Epithelial cell of proximal tubule (primary cell): ENCODE data around the gene EML1. TPM values are rescaled to one million over a fixed set of nuclear protein-coding genes. Genes with fewer than 3 reads are reported as not detected.

Experiments
- DNase-seq: peaks from one replicate; pipeline ENCODE4 v3.0.0-alpha.2; 2011; ENCODE audit warnings: low read depth
- H3K4me3 ChIP-seq: 2 replicates; pipeline ENCODE4 v1.5.1; 2011; ENCODE audit warnings: low read depth, mild to moderate bottlenecking, low read length
- total RNA-seq: library from RNA; depleted of rRNA; stranded (reverse); fragments of >200 nt; gene quantifications from 2 replicates; pipeline ENCODE4 v1.2.3, GENCODE V29; 2015
- TF ChIP-seq, protein P1 (sequence below): conservative IDR thresholded peaks from 2 replicates; pipeline ENCODE4 v1.5.1; 2012; ENCODE audit warnings: low read depth, mild to moderate bottlenecking, low read length

The EML1 gene
- total RNA-seq, 1 donor from 2014 or later: 25.1 TPM

GRCh38 chr14:99931308-99931707, 138.1 kb downstream of the EML1 start:
- no peak for DNase-seq
- TF ChIP-seq, protein P1, sequence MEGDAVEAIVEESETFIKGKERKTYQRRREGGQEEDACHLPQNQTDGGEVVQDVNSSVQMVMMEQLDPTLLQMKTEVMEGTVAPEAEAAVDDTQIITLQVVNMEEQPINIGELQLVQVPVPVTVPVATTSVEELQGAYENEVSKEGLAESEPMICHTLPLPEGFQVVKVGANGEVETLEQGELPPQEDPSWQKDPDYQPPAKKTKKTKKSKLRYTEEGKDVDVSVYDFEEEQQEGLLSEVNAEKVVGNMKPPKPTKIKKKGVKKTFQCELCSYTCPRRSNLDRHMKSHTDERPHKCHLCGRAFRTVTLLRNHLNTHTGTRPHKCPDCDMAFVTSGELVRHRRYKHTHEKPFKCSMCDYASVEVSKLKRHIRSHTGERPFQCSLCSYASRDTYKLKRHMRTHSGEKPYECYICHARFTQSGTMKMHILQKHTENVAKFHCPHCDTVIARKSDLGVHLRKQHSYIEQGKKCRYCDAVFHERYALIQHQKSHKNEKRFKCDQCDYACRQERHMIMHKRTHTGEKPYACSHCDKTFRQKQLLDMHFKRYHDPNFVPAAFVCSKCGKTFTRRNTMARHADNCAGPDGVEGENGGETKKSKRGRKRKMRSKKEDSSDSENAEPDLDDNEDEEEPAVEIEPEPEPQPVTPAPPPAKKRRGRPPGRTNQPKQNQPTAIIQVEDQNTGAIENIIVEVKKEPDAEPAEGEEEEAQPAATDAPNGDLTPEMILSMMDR: no peak
- no peak overlapping the region for H3K4me3 ChIP-seq

- H3K4me3 ChIP-seq: no peak overlapping the region
- TF ChIP-seq, protein P1: no peak
- no peak for DNase-seq
Measured at GRCh38 chr14:99936056-99936455, 142.8 kb downstream of the EML1 start.

DNA sequence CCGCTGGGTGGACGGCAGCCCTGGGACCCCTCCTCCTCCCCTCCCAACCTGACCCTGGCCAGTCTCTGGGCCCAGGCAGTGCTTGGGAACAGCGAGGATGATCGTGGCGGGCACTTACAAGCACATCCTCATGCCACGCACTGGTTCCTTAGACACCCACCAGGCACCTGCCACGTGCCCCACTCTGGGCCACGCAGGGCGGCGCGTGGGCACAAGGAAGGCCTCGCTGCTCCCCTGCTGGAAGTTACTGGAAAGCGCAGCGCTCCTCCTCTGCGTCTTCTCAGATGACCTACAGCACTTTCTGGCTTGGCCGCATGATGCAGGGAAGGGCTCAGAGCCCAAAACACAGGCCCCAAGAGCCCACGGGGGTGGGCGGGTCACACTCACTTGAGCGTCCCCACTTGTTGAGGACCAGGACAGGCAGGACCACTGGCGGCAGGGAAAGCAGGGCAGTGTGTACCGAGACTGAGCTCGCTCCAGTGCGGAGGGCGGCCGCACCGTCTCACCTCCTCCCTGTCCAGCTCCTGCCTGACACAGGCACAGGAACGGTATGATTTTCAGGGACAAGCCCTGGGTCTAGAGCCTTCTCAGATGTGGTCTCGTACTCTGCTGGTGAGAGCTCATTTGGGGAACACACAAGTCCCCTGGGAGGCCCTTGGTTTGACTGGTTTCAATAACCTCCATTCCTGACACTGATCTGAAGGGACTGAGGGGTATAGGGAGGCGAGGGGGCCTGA, 143.7 kb downstream of the EML1 start:
- TF ChIP-seq, protein P1: no peak
- no peak overlapping the region for H3K4me3 ChIP-seq
- DNase-seq: no peak

- DNase-seq: no peak
- no peak overlapping the region for H3K4me3 ChIP-seq
- TF ChIP-seq, protein P1: no peak
Measured at GRCh38 chr14:99937475-99938244, 144.4 kb downstream of the EML1 start.

DNA sequence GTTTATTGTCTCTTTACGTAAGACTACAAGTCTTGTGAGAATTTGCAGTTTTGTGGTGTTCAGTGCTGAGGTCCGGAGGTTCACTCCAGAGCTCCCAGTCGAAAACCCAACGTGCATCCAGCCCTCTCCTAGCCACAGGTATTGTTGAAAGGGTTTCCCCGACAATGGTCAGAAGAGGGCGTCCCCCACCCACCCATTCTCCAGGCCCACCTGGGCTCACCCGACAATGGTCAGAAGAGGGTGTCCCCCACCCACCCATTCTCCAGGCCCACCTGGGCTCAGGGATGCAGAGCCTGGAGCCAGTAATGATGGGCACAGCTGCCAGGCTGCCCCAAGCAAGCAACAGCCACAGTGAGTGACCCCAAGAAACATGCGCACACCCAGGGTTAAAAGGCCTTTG, 145.2 kb downstream of the EML1 start:
- TF ChIP-seq, protein P1: no peak
- H3K4me3 ChIP-seq: no peak overlapping the region
- DNase-seq: no peak

- DNase-seq: no peak
- TF ChIP-seq, protein P1: no peak
- H3K4me3 ChIP-seq: no peak overlapping the region
Measured at GRCh38 chr14:99938896-99939295, 145.7 kb downstream of the EML1 start.

GRCh38 chr14:99939421-99939820, 146.2 kb downstream of the EML1 start:
- DNase-seq: no peak
- TF ChIP-seq, protein P1: no peak
- H3K4me3 ChIP-seq: no peak overlapping the region
